Mesodermal cell (in vitro differentiated cells): Measurements from ENCODE around the gene NECAB2.
"Not testable (repeated sequence)": the region's sequence is repeated elsewhere in the genome, so short reads cannot be mapped to it uniquely, and the experiment has no call there.

Source experiments
- H3K27ac ChIP-seq: 2 replicates; pipeline ENCODE4 v1.7.0; 2013; ENCODE audit warnings: mild to moderate bottlenecking, low read depth, low read length, moderate library complexity; ENCODE audit not compliant: severe bottlenecking
- H3K36me3 ChIP-seq: 2 replicates; pipeline ENCODE4 v1.7.1; 2013; ENCODE audit warnings: mild to moderate bottlenecking, low read length, moderate library complexity; ENCODE audit not compliant: control insufficient read depth, insufficient read depth
- H3K4me1 ChIP-seq: one replicate; pipeline ENCODE4 v1.7.1; 2013; ENCODE audit warnings: mild to moderate bottlenecking, low read length; ENCODE audit not compliant: insufficient read depth, control insufficient read depth, poor library complexity, severe bottlenecking
- H3K4me3 ChIP-seq: 2 replicates; pipeline ENCODE4 v1.7.0; 2013; ENCODE audit warnings: low read length, control low read depth, mild to moderate bottlenecking; ENCODE audit not compliant: insufficient read depth, poor library complexity, severe bottlenecking; ENCODE audit errors: extremely low read depth
- H3K9me3 ChIP-seq: 2 replicates; pipeline ENCODE4 v1.7.1; 2013; ENCODE audit warnings: mild to moderate bottlenecking, low read length, moderate library complexity; ENCODE audit not compliant: control insufficient read depth
- WGBS, 2 experiments: methylation state at CpG; one replicate each; pipeline ENCODE4 v1.1.5; 2013; ENCODE audit warnings: missing lambda C conversion rate in 2 of 2; ENCODE audit not compliant: insufficient coverage in 2 of 2; 5-methylcytosine and 5-hydroxymethylcytosine counted together

The NECAB2 gene

DNA sequence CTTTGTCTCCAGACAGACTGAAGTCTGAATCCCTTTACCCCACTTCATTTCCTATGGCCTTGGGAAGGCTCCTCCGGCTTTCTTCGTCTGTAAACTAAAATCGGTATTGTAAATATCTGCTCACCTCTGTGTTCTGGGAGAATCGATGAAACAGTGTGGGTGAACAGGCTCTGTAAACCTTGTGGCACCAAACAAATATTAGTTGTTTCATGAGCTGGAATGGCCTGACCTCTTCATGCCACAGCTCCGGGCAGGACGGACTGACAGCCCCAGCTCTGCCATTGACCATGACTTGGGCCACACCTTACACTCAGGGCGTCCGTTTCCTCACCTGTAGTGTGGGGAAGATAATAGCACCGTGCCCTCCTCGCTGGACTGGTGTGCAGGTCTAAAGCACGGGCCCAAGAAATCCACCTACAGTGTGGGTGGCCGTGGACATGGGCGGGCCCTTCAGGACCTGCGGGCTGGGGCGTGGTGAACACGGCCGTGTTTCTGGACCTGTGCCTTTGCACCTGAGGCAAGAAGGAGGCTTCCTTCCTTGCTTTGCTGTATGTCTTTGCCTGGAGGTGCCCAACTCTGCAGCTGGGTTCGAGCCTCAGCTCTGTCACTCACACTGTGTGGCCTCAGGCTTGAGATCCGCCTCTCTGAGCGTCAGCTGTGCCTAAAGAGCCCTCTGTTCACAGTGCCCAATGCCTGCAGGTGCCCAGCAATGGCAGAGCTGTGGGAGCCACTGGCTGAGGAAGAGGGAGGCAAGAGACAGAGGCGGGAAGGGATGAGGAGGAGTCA lies 21.1 kb upstream of the NECAB2 start:
- Histone ChIP-seq H3K4me3 (no peak overlapping the region), H3K36me3 (no peaks in the 10 kb centered on the region), H3K27ac (no peak overlapping the region), H3K9me3 (no peaks in the 10 kb centered on the region), H3K4me1 (peaks cover 5% of the 10 kb centered on the region)
- WGBS, 2 experiments = 88% methylated on average over 14 to 17 of the region's 21 CpGs

DNA sequence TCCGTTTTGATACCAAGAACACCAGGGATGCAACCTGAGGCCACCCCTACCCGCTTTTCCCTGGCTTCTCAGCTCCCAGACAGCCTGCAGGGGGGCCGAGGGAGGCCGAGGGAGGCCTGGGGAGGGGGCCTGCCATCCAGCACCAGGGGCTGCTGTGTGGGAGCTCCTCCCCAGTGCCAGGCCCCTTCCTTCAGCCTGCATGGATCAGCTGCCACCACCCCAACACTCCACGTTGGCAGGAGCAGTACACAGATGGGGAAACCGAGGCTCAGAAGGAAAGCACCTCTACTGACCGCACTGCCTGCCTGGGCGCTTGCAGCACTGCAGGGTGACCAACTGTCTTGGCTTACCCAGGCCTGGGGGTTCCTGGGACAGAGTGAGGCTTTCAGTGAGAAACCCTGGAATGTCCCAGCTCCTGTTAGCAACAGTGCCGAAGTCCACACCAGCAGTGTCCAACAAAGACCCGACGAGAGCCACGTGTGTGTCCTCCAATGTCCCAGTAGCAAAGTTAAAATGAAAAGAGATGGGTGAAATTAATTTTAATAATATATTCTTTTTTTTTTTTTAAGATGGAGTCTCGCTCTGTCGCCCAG lies 20.3 kb upstream of the NECAB2 start:
- peaks cover 9% of the 10 kb centered on the region for H3K4me1 ChIP-seq
- H3K9me3 ChIP-seq = no peaks in the 10 kb centered on the region
- no peaks in the 10 kb centered on the region for H3K36me3 ChIP-seq
- H3K4me3 ChIP-seq = no peak overlapping the region
- WGBS, 2 experiments = 81 to 89% methylated on average over 8 to 10 of the region's 14 CpGs
- no peak overlapping the region for H3K27ac ChIP-seq

DNA sequence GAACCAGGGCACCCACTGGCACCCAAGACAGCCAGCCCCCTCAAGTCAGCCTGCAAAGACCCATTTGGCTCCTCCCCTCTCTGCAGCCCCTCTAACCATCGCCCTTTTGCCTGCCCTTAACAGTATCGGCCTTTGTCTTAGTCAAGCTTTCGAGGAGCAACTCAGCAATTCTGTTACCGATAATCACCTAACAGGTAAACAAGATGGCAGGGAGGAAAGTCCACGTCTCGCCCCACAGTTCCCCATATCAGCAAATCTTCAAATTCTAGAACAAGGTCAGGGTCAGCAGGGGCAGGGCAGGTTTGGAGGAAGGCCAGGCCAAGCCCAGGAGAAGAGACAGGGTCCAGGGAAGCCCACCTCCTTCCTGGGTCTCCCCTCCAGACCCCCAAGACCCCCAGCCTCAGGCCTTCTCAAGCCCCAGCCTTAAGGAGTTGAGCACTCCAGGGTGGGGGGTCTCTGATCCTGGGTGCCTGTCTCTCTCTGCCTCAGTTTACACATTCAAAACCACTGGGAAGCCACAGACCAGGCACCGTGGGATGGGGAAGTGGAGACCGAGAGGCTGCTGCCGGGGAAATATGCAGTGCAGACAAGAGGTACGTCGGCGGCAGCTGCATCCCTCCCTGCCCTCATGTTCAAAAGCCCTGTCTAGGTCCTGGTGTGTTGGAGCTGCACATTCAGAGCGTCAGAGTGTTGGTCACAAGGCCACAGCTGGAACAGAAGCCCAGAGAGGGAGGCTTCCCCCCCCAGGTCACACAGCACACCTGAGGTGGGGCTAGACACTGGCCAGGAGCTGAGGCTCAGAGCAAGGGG lies 18.9 kb upstream of the NECAB2 start:
- Histone ChIP-seq H3K36me3 (no peaks in the 10 kb centered on the region), H3K4me3 (no peak overlapping the region), H3K27ac (no peak overlapping the region), H3K9me3 (no peaks in the 10 kb centered on the region), H3K4me1 (peaks cover 10% of the 10 kb centered on the region)
- WGBS, 2 experiments = 81 to 85% methylated on average over 9 to 12 of the region's 13 CpGs

DNA sequence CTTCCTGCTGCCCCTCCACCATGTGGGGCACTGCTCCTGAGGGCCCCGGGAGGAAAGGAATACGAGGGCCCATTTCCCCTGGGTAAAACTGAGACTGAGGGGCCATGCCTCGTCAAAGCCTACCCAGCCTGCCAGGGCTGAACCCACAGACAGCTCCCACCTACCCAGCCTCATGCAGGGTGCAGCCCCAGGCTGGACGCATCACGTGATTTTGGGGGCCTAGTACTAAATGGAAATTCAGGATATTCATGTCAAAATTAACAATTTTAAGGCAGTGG lies 18.4 kb upstream of the NECAB2 start:
- H3K9me3 ChIP-seq = no peaks in the 10 kb centered on the region
- 78 to 85% methylated on average over 2 to 4 of the region's 5 CpGs for whole genome bisulfite sequencing, 2 experiments
- H3K36me3 ChIP-seq = no peaks in the 10 kb centered on the region
- no peak overlapping the region for H3K4me3 ChIP-seq
- peaks cover 10% of the 10 kb centered on the region for H3K4me1 ChIP-seq
- no peak overlapping the region for H3K27ac ChIP-seq

DNA sequence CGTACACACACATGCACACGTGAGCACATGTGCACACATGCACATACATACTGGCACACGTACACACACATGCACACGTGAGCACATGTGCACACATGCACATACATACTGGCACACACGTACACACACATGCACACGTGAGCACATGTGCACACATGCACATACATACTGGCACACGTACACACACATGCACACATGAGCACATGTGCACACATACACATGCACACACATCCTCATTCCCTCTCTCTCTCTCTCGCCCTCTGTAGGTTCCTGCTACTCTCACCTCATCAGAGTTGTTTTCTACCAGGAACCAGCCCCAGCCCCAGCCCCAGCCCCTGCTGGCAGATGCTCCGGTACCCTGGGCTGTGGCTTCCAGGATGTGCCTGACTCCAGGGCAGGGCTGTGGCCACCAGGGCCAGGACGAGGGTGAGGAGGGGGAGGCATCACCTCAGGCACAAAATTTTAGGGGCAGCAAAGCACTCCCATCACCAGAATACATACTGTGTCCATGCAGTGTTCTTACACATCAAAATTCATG lies 17.1 kb upstream of the NECAB2 start:
- not testable (repeated sequence) for H3K4me3 ChIP-seq, H3K27ac ChIP-seq, H3K9me3 ChIP-seq, H3K36me3 ChIP-seq
- WGBS, 2 experiments = 49 to 60% methylated on average over 1 to 2 of the region's 10 CpGs
- H3K4me1 ChIP-seq = peaks cover 13% of the 10 kb centered on the region

DNA sequence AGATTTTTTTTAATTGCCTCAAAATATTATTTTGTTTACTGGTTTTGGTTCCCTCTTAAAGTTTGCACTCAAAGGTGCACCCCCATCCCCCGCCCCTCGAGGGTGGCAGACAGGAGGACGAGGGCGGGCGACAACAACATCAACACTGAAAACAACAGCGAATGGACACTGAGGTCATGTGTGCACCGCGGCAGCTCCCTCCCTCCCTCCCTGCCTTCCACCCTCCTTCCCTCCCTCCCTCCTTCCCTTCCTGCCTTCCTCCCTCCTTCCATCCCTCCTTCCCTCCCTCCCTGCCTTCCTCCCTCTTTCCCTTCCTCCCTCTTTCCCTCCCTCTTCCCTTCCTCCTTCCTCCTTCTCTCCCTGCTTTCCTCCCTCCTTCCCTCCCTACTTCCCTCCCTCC lies 16.5 kb upstream of the NECAB2 start:
- Histone ChIP-seq H3K27ac (no peak overlapping the region), H3K4me3 (no peak overlapping the region), H3K4me1 (peaks cover 13% of the 10 kb centered on the region), H3K9me3 (no peaks in the 10 kb centered on the region), H3K36me3 (no peaks in the 10 kb centered on the region)
- 53% methylated on average over 8 of the region's 8 CpGs; no CpG with 5 or more reads in 1 of the 2 experiments for WGBS, 2 experiments

DNA sequence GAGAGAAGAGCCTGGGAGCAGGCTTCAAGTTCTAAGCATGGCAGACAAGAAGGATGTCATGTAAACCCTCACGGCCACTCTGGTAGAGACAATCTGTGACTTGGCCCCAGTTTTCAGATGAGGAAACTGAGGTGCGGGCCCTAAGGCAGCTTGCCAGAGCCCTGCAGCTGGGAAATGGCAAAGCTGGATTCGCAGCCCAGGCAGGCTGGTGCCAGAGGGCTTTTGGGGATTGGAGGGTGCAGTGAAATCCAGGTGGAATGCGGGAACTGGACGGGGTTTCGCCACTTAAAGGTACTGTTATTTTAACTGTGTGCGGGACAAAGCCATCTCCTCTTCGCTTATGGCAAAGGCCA lies 15.5 kb upstream of the NECAB2 start:
- Histone ChIP-seq H3K4me1 (peaks cover 13% of the 10 kb centered on the region), H3K36me3 (no peaks in the 10 kb centered on the region), H3K27ac (peak overlapping the region; percentile 8), H3K4me3 (no peak overlapping the region), H3K9me3 (no peaks in the 10 kb centered on the region)
- 79 to 81% methylated on average over 4 to 6 of the region's 8 CpGs for WGBS, 2 experiments

DNA sequence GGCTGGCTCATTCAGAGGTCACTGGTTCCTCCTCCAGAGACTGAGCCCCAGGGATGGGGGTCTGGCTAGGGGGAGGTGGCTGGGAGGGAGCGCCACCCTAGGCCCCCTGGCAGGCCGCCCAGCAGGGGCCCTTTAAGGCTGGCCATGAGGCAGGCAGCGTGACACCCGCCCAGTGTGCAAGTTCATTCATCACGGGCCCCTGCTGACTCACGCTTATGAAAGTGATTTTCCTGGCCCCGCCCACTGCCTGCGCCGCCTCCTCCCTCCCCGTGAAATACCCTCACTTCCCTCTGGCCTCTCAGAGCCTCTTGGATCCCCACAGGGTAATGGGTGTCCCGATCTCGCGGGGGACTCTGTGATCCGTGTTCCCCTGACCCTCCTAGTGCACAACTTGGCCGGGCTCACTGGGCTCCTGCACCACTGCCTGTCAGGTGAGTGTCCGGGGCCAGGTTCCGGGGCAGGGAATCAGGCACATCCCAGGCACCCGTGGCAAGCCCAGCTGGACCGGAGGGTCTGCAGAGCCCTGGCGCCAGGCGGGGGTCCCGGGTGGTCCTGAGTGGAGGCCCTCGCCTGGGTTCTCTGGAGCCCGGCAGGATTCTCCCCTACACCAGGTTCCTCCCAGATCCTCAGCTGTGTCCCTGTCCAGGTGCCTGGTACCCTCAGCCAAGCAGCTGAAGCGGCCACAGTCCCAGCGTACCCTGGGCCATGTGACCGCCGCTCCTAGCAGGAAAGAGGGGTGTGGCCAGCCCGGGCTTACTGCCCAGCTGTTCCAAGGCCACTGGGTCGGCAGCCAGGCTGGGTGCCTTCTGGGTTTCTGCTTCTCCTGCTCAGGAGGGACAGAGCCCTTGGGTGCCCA lies 14.9 kb upstream of the NECAB2 start, which contains the start of gene OSGIN1:
Gene OSGIN1, plus strand, starts transcription at position 301 of the 856 bp plus-strand sequence. CDS start 4,432 bp downstream, outside the sequence.
- Histone ChIP-seq H3K4me1 (peaks cover 13% of the 10 kb centered on the region), H3K9me3 (no peaks in the 10 kb centered on the region), H3K27ac (peak within 1 kb of the TSS; percentile 59), H3K4me3 (peak within 1 kb of the TSS; percentile 34), H3K36me3 (no peaks in the 10 kb centered on the region)
- 9 to 12% methylated on average over 23 to 25 of the region's 30 CpGs for WGBS, 2 experiments

DNA sequence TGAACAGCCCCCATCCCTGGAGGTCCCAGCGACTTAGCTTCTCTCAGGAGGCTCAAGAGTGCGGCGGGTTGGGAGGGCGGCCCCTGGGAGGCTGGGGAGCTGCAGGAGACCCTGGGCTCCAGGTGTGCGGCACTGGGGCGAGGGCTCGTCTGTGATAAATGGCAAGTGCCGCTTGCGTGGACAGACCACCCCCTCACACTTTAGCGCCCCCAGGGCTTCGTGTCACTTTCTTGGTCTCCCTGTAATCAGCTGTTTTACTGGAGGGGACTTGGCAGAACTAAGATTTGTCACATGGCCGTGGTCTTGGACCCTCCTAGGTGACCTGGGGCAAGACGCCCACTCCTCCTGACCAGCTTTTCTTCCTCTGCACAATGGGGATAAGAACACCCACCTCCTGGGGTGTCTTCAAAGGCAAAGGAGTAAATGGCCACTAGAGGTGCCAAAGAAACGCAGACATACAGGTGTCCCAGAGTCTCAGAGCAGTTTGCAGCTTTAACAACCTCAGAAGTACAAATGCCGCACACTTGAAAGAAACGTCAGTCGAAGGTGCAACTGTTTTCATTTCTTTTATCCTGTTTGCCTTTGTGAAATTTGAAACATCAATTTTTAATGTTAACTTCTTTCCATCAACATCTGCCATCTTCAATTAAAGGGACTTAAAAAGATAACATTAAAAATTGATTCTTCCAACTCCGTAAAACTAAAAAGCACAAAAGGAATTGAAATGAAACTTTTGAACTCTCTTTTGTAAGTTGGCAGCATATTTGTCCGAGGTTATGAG lies 14.1 kb upstream of the NECAB2 start:
- Histone ChIP-seq H3K4me1 (peaks cover 13% of the 10 kb centered on the region), H3K36me3 (no peaks in the 10 kb centered on the region), H3K9me3 (no peaks in the 10 kb centered on the region), H3K27ac (no peak overlapping the region), H3K4me3 (peak overlapping the region; percentile 34)
- 27 to 29% methylated on average over 9 to 12 of the region's 19 CpGs for WGBS, 2 experiments
